Measurements from ENCODE around the gene BTBD19. TPM values are rescaled to one million over a fixed set of nuclear protein-coding genes. Genes with fewer than 3 reads are reported as not detected.
"Not testable (repeated sequence)": the region's sequence is repeated elsewhere in the genome, so short reads cannot be mapped to it uniquely, and the experiment has no call there.

Gene BTBD19
- total and polyA plus RNA-seq, 4 experiments from 2014 or later, result 0.25 to 16.8 (median 7.5) TPM

GRCh38 chr1:44820328-44821239 is 12.3 kb downstream of the BTBD19 start:
- ChIA-PET CTCF (ENCODE audit: partially characterized antibody) (interaction anchor here (0.5 to 7.3 kb wide), 7 partner anchors 12 to 482 kb away, joined by 3 to 174 read pairs (median 3); partner anchors contain the start of genes BTBD19, DYNLT4 and PLK3), POLR2A (ENCODE audit: partially characterized antibody) (interaction anchor here (0.6 to 22.2 kb wide), 20 partner anchors 9 to 865 kb away, joined by 3 to 1564 read pairs (median 7); partner anchors contain the start of genes BEST4, BTBD19, DYNLT4 and EIF2B3)
- Histone ChIP-seq H3K9me3 (ENCODE audit: control insufficient read depth in 1 of 2, low read length in 2 of 2) (no peaks in the 10 kb centered on the region), H3K4me3 (ENCODE audit: low read length in 2 of 2) (peak overlapping the region; percentile 74 to 86), H3K36me3 (ENCODE audit: insufficient read depth, low read length) (no peaks in the 10 kb centered on the region), H3K27ac (ENCODE audit: low read depth, low read length) (peak overlapping the region; percentile 88), H3K4me1 (ENCODE audit: insufficient read depth, low read length) (peaks cover 31% of the 10 kb centered on the region), H3K27me3 (ENCODE audit: insufficient read depth, low read length) (no peaks in the 10 kb centered on the region)
- Mint-ChIP-seq H3K9me3 (no peaks in the 10 kb centered on the region), H3K4me1 (peaks cover 17 to 48% (median 29%) of the 10 kb centered on the region in 4 donors), H3K4me3 (peak overlapping the region; percentile 91 to 96 (median 95)), H3K36me3 (peaks cover 0 to 5% of the 10 kb centered on the region in 2 donors), H3K27ac (peak overlapping the region; percentile 100), H3K27me3 (no peaks in the 10 kb centered on the region)
- DNase-seq, result peak in 1 of 5 donors; percentile 19
- intact Hi-C loops (cut with micrococcal nuclease), result loop anchor here (1.0 to 2.0 kb wide), 2 partner anchors 16 to 89 kb away; partner anchors contain the start of gene RNU5D-1

- POLR2A ChIA-PET (ENCODE audit: partially characterized antibody), result interaction anchor here (0.6 to 22.2 kb wide), 15 partner anchors 8 to 865 kb away, joined by 3 to 1564 read pairs (median 8); partner anchors contain the start of genes BEST4, BTBD19, DYNLT4 and GPBP1L1
- CTCF ChIA-PET (ENCODE audit: partially characterized antibody), result interaction anchor here (0.7 to 7.3 kb wide), 7 partner anchors 15 to 484 kb away, joined by 3 to 174 read pairs (median 6); partner anchors contain the start of genes BTBD19, DYNLT4 and PLK3
- peak overlapping the region; percentile 27 to 96 (median 95) for H3K4me3 Mint-ChIP-seq
- peaks cover 0 to 5% of the 10 kb centered on the region in 2 donors for H3K36me3 Mint-ChIP-seq
- intact Hi-C loops (cut with micrococcal nuclease), result loop anchor here (2.0 kb wide), 1 partner anchor 16 kb away; no protein-coding TSS in a partner anchor
- Histone ChIP-seq H3K36me3 (ENCODE audit: insufficient read depth, low read length) (no peaks in the 10 kb centered on the region), H3K9me3 (ENCODE audit: control insufficient read depth in 1 of 2, low read length in 2 of 2) (no peaks in the 10 kb centered on the region), H3K4me3 (ENCODE audit: low read length in 2 of 2) (no peak overlapping the region), H3K4me1 (ENCODE audit: insufficient read depth, low read length) (peaks cover 31% of the 10 kb centered on the region), H3K27me3 (ENCODE audit: insufficient read depth, low read length) (no peaks in the 10 kb centered on the region), H3K27ac (ENCODE audit: low read depth, low read length) (no peak overlapping the region)
- no peaks in the 10 kb centered on the region for H3K27me3 Mint-ChIP-seq
- H3K9me3 Mint-ChIP-seq, result no peaks in the 10 kb centered on the region
- H3K4me1 Mint-ChIP-seq, result peaks cover 17 to 44% (median 28%) of the 10 kb centered on the region in 4 donors
- peak overlapping the region in 6 of 7 donors; percentile 38 to 100 (median 100) for H3K27ac Mint-ChIP-seq
- DNase-seq, result peak in 1 of 5 donors; percentile 23
These were observed 13.0 kb downstream of the BTBD19 start for GRCh38 chr1:44821240-44821715.

- no peak overlapping the region for H3K4me3 Mint-ChIP-seq
- Histone ChIP-seq H3K27me3 (ENCODE audit: insufficient read depth, low read length) (no peaks in the 10 kb centered on the region), H3K36me3 (ENCODE audit: insufficient read depth, low read length) (no peaks in the 10 kb centered on the region), H3K27ac (ENCODE audit: low read depth, low read length) (no peak overlapping the region), H3K9me3 (ENCODE audit: control insufficient read depth in 1 of 2, low read length in 2 of 2) (no peaks in the 10 kb centered on the region), H3K4me1 (ENCODE audit: insufficient read depth, low read length) (peaks cover 31% of the 10 kb centered on the region), H3K4me3 (ENCODE audit: low read length in 2 of 2) (no peak overlapping the region)
- DNase-seq, result peak in 1 of 5 donors; percentile 35
- peak overlapping the region in 1 of 7 donors; percentile 100 for H3K27ac Mint-ChIP-seq
- no peaks in the 10 kb centered on the region for H3K27me3 Mint-ChIP-seq
- ChIA-PET POLR2A (ENCODE audit: partially characterized antibody) (interaction anchor here (1.1 to 22.2 kb wide), 6 partner anchors 13 to 189 kb away, joined by 3 to 1564 read pairs (median 62); partner anchors contain the start of genes BTBD19, DYNLT4, HECTD3 and PLK3), CTCF (ENCODE audit: partially characterized antibody) (interaction anchor here (1.3 to 7.3 kb wide), 5 partner anchors 14 to 670 kb away, joined by 5 to 174 read pairs (median 9); partner anchors contain the start of genes BTBD19, DYNLT4 and PLK3)
- peaks cover 0 to 5% of the 10 kb centered on the region in 2 donors for H3K36me3 Mint-ChIP-seq
- peaks cover 17 to 44% (median 28%) of the 10 kb centered on the region in 4 donors for H3K4me1 Mint-ChIP-seq
- H3K9me3 Mint-ChIP-seq, result no peaks in the 10 kb centered on the region
- intact Hi-C loops (cut with micrococcal nuclease), result no loop called here
These were observed 13.9 kb downstream of the BTBD19 start for GRCh38 chr1:44822131-44822701.

GRCh38 chr1:44822981-44823451 is 14.7 kb downstream of the BTBD19 start:
- Histone ChIP-seq H3K36me3 (ENCODE audit: insufficient read depth, low read length) (no peaks in the 10 kb centered on the region), H3K4me1 (ENCODE audit: insufficient read depth, low read length) (peaks cover 29% of the 10 kb centered on the region), H3K9me3 (ENCODE audit: control insufficient read depth in 1 of 2, low read length in 2 of 2) (no peaks in the 10 kb centered on the region), H3K27ac (ENCODE audit: low read depth, low read length) (no peak overlapping the region), H3K27me3 (ENCODE audit: insufficient read depth, low read length) (no peaks in the 10 kb centered on the region), H3K4me3 (ENCODE audit: low read length in 2 of 2) (no peak overlapping the region)
- Mint-ChIP-seq H3K9me3 (no peaks in the 10 kb centered on the region), H3K4me3 (no peak overlapping the region), H3K36me3 (peaks cover 0 to 5% of the 10 kb centered on the region in 2 donors), H3K27me3 (no peaks in the 10 kb centered on the region), H3K27ac (peak overlapping the region in 3 of 7 donors; percentile 18 to 59 (median 27)), H3K4me1 (peaks cover 12 to 36% (median 22%) of the 10 kb centered on the region in 4 donors)
- intact Hi-C loops (cut with micrococcal nuclease), result no loop called here
- CTCF ChIA-PET (ENCODE audit: partially characterized antibody), result interaction anchor here (1.0 to 7.3 kb wide), 6 partner anchors 9 to 669 kb away, joined by 3 to 174 read pairs (median 8); partner anchors contain the start of genes BTBD19, DYNLT4 and PLK3
- no peak for DNase-seq
- POLR2A ChIA-PET (ENCODE audit: partially characterized antibody), result interaction anchor here (0.6 to 22.2 kb wide), 6 partner anchors 18 to 189 kb away, joined by 3 to 1564 read pairs (median 62); partner anchors contain the start of genes BTBD19, DYNLT4, HECTD3 and PLK3

- POLR2A ChIA-PET (ENCODE audit: partially characterized antibody), result interaction anchor here (1.2 to 22.2 kb wide), 3 partner anchors 19 to 187 kb away, joined by 3 to 1564 read pairs (median 49); partner anchors contain the start of genes BTBD19, DYNLT4, HECTD3 and PLK3
- peaks cover 7 to 22% (median 13%) of the 10 kb centered on the region in 4 donors for H3K4me1 Mint-ChIP-seq
- H3K27me3 Mint-ChIP-seq; H3K27ac ChIP-seq (ENCODE audit: low read depth, low read length); DNase-seq; intact Hi-C loops (cut with micrococcal nuclease); H3K36me3 Mint-ChIP-seq; H3K9me3 ChIP-seq (ENCODE audit: control insufficient read depth in 1 of 2, low read length in 2 of 2); H3K9me3 Mint-ChIP-seq; H3K27ac Mint-ChIP-seq; H3K36me3 ChIP-seq (ENCODE audit: insufficient read depth, low read length); H3K4me3 Mint-ChIP-seq; H3K27me3 ChIP-seq (ENCODE audit: insufficient read depth, low read length); H3K4me3 ChIP-seq (ENCODE audit: low read length in 2 of 2): not testable (repeated sequence)
- CTCF ChIA-PET (ENCODE audit: partially characterized antibody), result interaction anchor here (1.7 kb wide), 1 partner anchor 94 kb away, joined by 3 read pairs; the partner anchor contains the start of gene RNU5D-1
- peaks cover 18% of the 10 kb centered on the region for H3K4me1 ChIP-seq (ENCODE audit: insufficient read depth, low read length)
These were observed 16.1 kb downstream of the BTBD19 start for GRCh38 chr1:44824392-44824791.

DNA sequence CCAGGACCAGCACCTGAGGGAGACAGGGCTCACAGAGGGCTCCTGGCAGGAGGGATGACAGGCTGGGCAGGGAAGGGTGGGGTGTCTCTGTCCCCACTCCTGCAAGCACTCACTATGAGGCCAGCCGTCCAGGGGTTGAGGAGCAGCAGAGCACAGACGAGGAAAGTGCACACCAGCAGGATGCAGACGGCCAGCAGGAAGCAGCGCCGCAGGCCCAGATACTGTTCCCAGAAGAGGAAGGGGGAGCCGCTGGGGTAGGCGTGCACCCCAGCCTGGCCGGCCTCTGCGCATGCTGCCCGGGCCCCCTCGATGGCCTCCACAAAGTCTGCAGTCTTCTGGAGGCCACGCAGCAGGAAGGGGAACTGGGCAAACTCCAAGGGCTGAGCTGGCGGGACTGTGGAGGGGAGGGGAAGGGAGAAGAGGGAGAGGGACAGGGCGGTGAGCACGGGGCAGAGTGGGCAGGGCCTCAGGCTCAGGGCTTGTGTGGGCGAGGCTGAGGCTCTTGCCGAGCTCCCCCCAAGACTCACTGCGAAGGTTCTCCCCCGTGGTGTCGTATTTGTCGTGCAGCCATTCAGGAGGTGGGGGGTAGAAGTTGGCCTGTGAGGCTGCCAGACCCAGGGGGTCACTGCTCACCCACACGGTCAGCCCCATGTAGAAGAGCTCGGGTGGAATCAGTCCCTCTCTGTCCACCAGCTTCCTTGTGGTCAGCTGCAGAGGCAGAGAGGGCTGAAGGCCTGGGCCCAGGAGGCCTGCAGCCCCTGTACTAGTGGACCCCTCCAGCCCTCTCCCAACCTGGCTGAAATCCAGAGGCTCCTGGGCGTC is 18.3 kb downstream of the BTBD19 start:
- H3K9me3 Mint-ChIP-seq, result no peaks in the 10 kb centered on the region
- no peaks in the 10 kb centered on the region for H3K27me3 Mint-ChIP-seq
- Histone ChIP-seq H3K4me1 (ENCODE audit: insufficient read depth, low read length) (no peaks in the 10 kb centered on the region), H3K9me3 (ENCODE audit: control insufficient read depth in 1 of 2, low read length in 2 of 2) (no peaks in the 10 kb centered on the region), H3K36me3 (ENCODE audit: insufficient read depth, low read length) (no peaks in the 10 kb centered on the region), H3K27ac (ENCODE audit: low read depth, low read length) (no peak overlapping the region), H3K27me3 (ENCODE audit: insufficient read depth, low read length) (no peaks in the 10 kb centered on the region), H3K4me3 (ENCODE audit: low read length in 2 of 2) (no peak overlapping the region)
- H3K4me1 Mint-ChIP-seq, result peaks cover 0 to under 1% (median 0%) of the 10 kb centered on the region in 4 donors
- intact Hi-C loops (cut with micrococcal nuclease), result no loop called here
- no peak overlapping the region for H3K27ac Mint-ChIP-seq
- no peak overlapping the region for H3K4me3 Mint-ChIP-seq
- no peaks in the 10 kb centered on the region for H3K36me3 Mint-ChIP-seq
- no peak for DNase-seq
- ChIA-PET POLR2A (ENCODE audit: partially characterized antibody) (interaction anchor here (0.8 to 22.2 kb wide), 2 partner anchors 9 to 22 kb away, joined by 4 to 1564 read pairs; partner anchors contain the start of genes BTBD19, DYNLT4 and PLK3), CTCF (ENCODE audit: partially characterized antibody) (interaction anchor here (1.6 kb wide), 1 partner anchor 9 kb away, joined by 7 read pairs; no protein-coding TSS in a partner anchor)
